CD4-positive, CD25-positive, alpha-beta regulatory T cell (primary cell): ENCODE data around the gene ATP7B. TPM values are rescaled to one million over a fixed set of nuclear protein-coding genes. Genes with fewer than 3 reads are reported as not detected.
"Not testable (repeated sequence)": the region's sequence is repeated elsewhere in the genome, so short reads cannot be mapped to it uniquely, and the experiment has no call there.

ENCODE experiments used
- ATAC-seq, 2 donors: fragments of 150-1000 bp; cut with Tn5 transposase; one replicate each; pipeline ENCODE4 v1.10.0; 2021; ENCODE audit warnings: low read depth in 2 of 2, moderate number of reproducible peaks in 2 of 2, moderate library complexity in 1 of 2
- DNase-seq, 3 donors: peaks; one replicate each; pipeline versions ENCODE4 v3.0.0 to v3.0.0-alpha.2; 2012 to 2022; ENCODE audit warnings: mixed read lengths in 1 of 3
- H3K27ac ChIP-seq: one replicate; pipeline ENCODE4 v1.7.0; 2013; ENCODE audit warnings: mild to moderate bottlenecking, low read length; ENCODE audit not compliant: insufficient read depth, poor library complexity, severe bottlenecking
- H3K27me3 ChIP-seq: one replicate; pipeline ENCODE4 v1.7.0; 2013; ENCODE audit warnings: low read length; ENCODE audit not compliant: control insufficient read depth, insufficient read depth
- H3K36me3 ChIP-seq: one replicate; pipeline ENCODE4 v1.7.0; 2013; ENCODE audit warnings: mild to moderate bottlenecking, low read length, moderate library complexity; ENCODE audit not compliant: control insufficient read depth, insufficient read depth
- H3K4me1 ChIP-seq: 2 replicates; pipeline ENCODE4 v1.7.0; 2013; ENCODE audit warnings: mild to moderate bottlenecking, low read length; ENCODE audit not compliant: insufficient read depth, control insufficient read depth, poor library complexity, severe bottlenecking
- H3K4me3 ChIP-seq: one replicate; pipeline ENCODE4 v1.7.0; 2013; ENCODE audit warnings: low read depth, mild to moderate bottlenecking, low read length, moderate library complexity
- H3K9me3 ChIP-seq, 2 experiments: 1 replicate in 1 of 2; 2 replicates in 1 of 2; pipeline ENCODE4 v1.7.0; 2013; ENCODE audit warnings: low read length in 2 of 2, mild to moderate bottlenecking in 1 of 2, moderate library complexity in 1 of 2; ENCODE audit not compliant: control insufficient read depth in 2 of 2
- H3K27ac Mint-ChIP-seq, 3 donors: one replicate each; pipeline ENCODE4 v1.8.0; 2020 to 2022; ENCODE audit warnings: mild to moderate bottlenecking in 3 of 3, mixed read lengths in 3 of 3, moderate library complexity in 2 of 3
- H3K27me3 Mint-ChIP-seq: one replicate; pipeline ENCODE4 v1.8.0; 2022; ENCODE audit warnings: mild to moderate bottlenecking, mixed read lengths
- H3K36me3 Mint-ChIP-seq: one replicate; pipeline ENCODE4 v1.8.0; 2020; ENCODE audit warnings: mixed read lengths
- H3K4me1 Mint-ChIP-seq, 4 donors: one replicate each; pipeline ENCODE4 v1.8.0; 2020 to 2022; ENCODE audit warnings: mixed read lengths in 4 of 4, mild to moderate bottlenecking in 1 of 4
- H3K4me3 Mint-ChIP-seq, 4 donors: one replicate each; pipeline ENCODE4 v1.8.0; 2020 to 2022; ENCODE audit warnings: mild to moderate bottlenecking in 4 of 4, mixed read lengths in 4 of 4, moderate library complexity in 3 of 4
- H3K9me3 Mint-ChIP-seq, 7 donors: one replicate each; pipeline ENCODE4 v1.8.0; 2020 to 2022; ENCODE audit warnings: mixed read lengths in 7 of 7, mild to moderate bottlenecking in 3 of 7, moderate library complexity in 2 of 7
- polyA plus RNA-seq, 4 donors: library from polyadenylated mRNA; unstranded; fragments of 300-500 nt; fragmentation: Illumina TruSeq; gene quantifications; one replicate each; pipeline ENCODE4 v1.2.3, GENCODE V29; 2021
- total RNA-seq: library from RNA; stranded (reverse); gene quantifications from one replicate; pipeline ENCODE4 v1.2.3, GENCODE V29; 2022

The ATP7B gene
- total and polyA plus RNA-seq, 5 donors from 2014 or later, result 0.18 to 1.4 (median 0.30) TPM

DNA sequence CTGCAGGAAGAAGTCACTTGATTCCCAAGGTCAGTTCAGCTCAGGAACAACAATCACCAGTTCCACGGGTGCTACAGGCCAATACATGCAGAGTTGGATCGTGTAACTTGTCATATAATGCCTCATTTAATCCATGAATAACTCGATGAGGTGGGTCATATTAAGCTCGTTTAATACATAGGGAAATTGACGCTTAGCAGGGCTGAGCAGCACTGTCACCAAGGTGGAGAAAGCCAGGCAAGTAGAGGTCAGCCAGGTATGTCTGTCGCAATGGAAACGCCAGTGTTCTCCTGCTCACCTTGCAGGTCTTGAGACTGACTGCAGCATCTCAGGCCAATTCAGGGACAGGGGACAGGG lies 97.1 kb downstream of the ATP7B start:
- H3K4me1 ChIP-seq, result no peaks in the 10 kb centered on the region
- ATAC-seq, result no peak

GRCh38 chr13:51913421-51914136 lies 97.7 kb downstream of the ATP7B start:
- ATAC-seq, result no peak
- peaks cover 5% of the 10 kb centered on the region for H3K27me3 Mint-ChIP-seq
- no peaks in the 10 kb centered on the region for H3K36me3 ChIP-seq
- no peak overlapping the region for H3K4me3 Mint-ChIP-seq
- H3K27me3 ChIP-seq, result no peaks in the 10 kb centered on the region
- no peak for DNase-seq
- peaks cover 8 to 24% (median 11%) of the 10 kb centered on the region in 4 donors for H3K4me1 Mint-ChIP-seq
- H3K4me3 ChIP-seq, result no peak overlapping the region
- peaks cover 3% of the 10 kb centered on the region for H3K36me3 Mint-ChIP-seq
- no peak overlapping the region for H3K27ac ChIP-seq
- peaks cover 0 to 2% (median 0%) of the 10 kb centered on the region in 7 donors for H3K9me3 Mint-ChIP-seq
- H3K4me1 ChIP-seq, result no peaks in the 10 kb centered on the region
- no peak overlapping the region for H3K27ac Mint-ChIP-seq
- no peaks in the 10 kb centered on the region for H3K9me3 ChIP-seq

More for the DNA sequence above, 97.1 kb downstream of the ATP7B start:
- Histone ChIP-seq H3K9me3 (no peaks in the 10 kb centered on the region), H3K4me3 (no peak overlapping the region), H3K27ac (no peak overlapping the region), H3K27me3 (no peaks in the 10 kb centered on the region), H3K36me3 (no peaks in the 10 kb centered on the region)
- Mint-ChIP-seq H3K4me3 (no peak overlapping the region), H3K36me3 (peaks cover 3% of the 10 kb centered on the region), H3K27me3 (peaks cover 3% of the 10 kb centered on the region), H3K9me3 (peaks cover 0 to 2% (median 0%) of the 10 kb centered on the region in 7 donors), H3K4me1 (peaks cover 6 to 19% (median 8%) of the 10 kb centered on the region in 4 donors), H3K27ac (no peak overlapping the region)
- no peak for DNase-seq

- H3K4me3 Mint-ChIP-seq, result peak overlapping the region in 1 of 4 donors; percentile 34
- peaks cover 3% of the 10 kb centered on the region for H3K36me3 Mint-ChIP-seq
- peaks cover 5% of the 10 kb centered on the region for H3K27me3 Mint-ChIP-seq
- H3K4me3 ChIP-seq, result no peak overlapping the region
- H3K4me1 ChIP-seq, result no peaks in the 10 kb centered on the region
- H3K27me3 ChIP-seq, result no peaks in the 10 kb centered on the region
- no peak for ATAC-seq
- no peak for DNase-seq
- no peak overlapping the region for H3K27ac ChIP-seq
- H3K36me3 ChIP-seq, result no peaks in the 10 kb centered on the region
- peaks cover 0 to 2% (median 0%) of the 10 kb centered on the region in 7 donors for H3K9me3 Mint-ChIP-seq
- peaks cover 8 to 24% (median 11%) of the 10 kb centered on the region in 4 donors for H3K4me1 Mint-ChIP-seq
- H3K9me3 ChIP-seq, result no peaks in the 10 kb centered on the region
- H3K27ac Mint-ChIP-seq, result peak overlapping the region in 1 of 3 donors; percentile 76
Observed at GRCh38 chr13:51912511-51913225, 98.6 kb downstream of the ATP7B start.

- no peak for DNase-seq
Observed at GRCh38 chr13:51912091-51912490, 99.2 kb downstream of the ATP7B start.

DNA sequence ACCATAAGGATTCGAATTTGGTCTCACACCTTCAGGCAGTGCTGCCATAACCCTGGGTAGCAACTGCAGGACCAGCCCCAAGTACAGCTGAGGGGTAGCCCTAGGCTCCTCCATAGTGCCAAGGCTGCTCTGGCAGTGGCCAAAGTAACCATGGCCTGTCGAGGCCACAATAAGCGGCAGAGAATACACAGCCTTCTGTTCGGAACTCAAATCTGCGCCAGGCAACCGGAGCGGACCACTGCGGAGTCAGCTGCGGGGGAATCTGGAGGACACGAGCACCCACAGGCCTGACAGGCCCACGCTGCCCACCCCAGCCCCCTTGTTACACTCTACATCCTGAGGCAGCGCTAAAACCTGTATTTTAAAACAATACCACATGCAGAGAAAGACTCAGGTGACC lies 100.7 kb downstream of the ATP7B start:
- Histone ChIP-seq H3K9me3 (no peaks in the 10 kb centered on the region), H3K27me3 (no peaks in the 10 kb centered on the region), H3K27ac (no peak overlapping the region), H3K4me3 (no peak overlapping the region), H3K4me1 (no peaks in the 10 kb centered on the region), H3K36me3 (no peaks in the 10 kb centered on the region)
- DNase-seq (no peak), ATAC-seq (no peak)
- H3K27me3 Mint-ChIP-seq, result peaks cover 5% of the 10 kb centered on the region
- peak overlapping the region in 1 of 3 donors; percentile 57 for H3K27ac Mint-ChIP-seq
- peak overlapping the region in 1 of 4 donors; percentile 9 for H3K4me3 Mint-ChIP-seq
- peaks cover 8 to 27% (median 11%) of the 10 kb centered on the region in 4 donors for H3K4me1 Mint-ChIP-seq
- peaks cover 3% of the 10 kb centered on the region for H3K36me3 Mint-ChIP-seq
- peaks cover 0 to 2% (median 0%) of the 10 kb centered on the region in 7 donors for H3K9me3 Mint-ChIP-seq

More at GRCh38 chr13:51912091-51912490, 99.2 kb downstream of the ATP7B start:
- no peaks in the 10 kb centered on the region for H3K4me1 ChIP-seq
- H3K36me3 ChIP-seq, result no peaks in the 10 kb centered on the region
- no peak overlapping the region for H3K27ac ChIP-seq
- Mint-ChIP-seq H3K4me3 (peak overlapping the region in 2 of 4 donors; percentile 2 to 24), H3K36me3 (peaks cover 3% of the 10 kb centered on the region), H3K27ac (peak overlapping the region in 1 of 3 donors; percentile 23), H3K4me1 (peaks cover 8 to 27% (median 11%) of the 10 kb centered on the region in 4 donors), H3K9me3 (peaks cover 0 to 2% (median 0%) of the 10 kb centered on the region in 7 donors), H3K27me3 (peaks cover 5% of the 10 kb centered on the region)
- H3K4me3 ChIP-seq, result no peak overlapping the region
- no peaks in the 10 kb centered on the region for H3K9me3 ChIP-seq
- no peaks in the 10 kb centered on the region for H3K27me3 ChIP-seq
- no peak for ATAC-seq

- H3K27me3 ChIP-seq, H3K27me3 Mint-ChIP-seq, H3K36me3 ChIP-seq, H3K4me1 ChIP-seq, ATAC-seq, H3K9me3 ChIP-seq, H3K27ac ChIP-seq, H3K36me3 Mint-ChIP-seq, H3K9me3 Mint-ChIP-seq: not testable (repeated sequence)
- peak overlapping the region; percentile 67 for H3K4me3 ChIP-seq
- Mint-ChIP-seq H3K4me1 (peaks cover 8 to 27% (median 11%) of the 10 kb centered on the region in 4 donors), H3K27ac (peak overlapping the region; percentile 54 to 72 (median 57)), H3K4me3 (peak overlapping the region; percentile 9 to 76 (median 68))
- peak in 1 of 3 donors; percentile 41 for DNase-seq
Observed at GRCh38 chr13:51909265-51909664, 102.0 kb downstream of the ATP7B start.

- peak overlapping the region in 1 of 4 donors; percentile 73 for H3K4me3 Mint-ChIP-seq
- H3K4me3 ChIP-seq, result no peak overlapping the region
- H3K4me1 Mint-ChIP-seq, result peaks cover 8 to 32% (median 11%) of the 10 kb centered on the region in 4 donors
- no peaks in the 10 kb centered on the region for H3K4me1 ChIP-seq
- H3K27ac Mint-ChIP-seq, result no peak overlapping the region
- DNase-seq (no peak), ATAC-seq (no peak)
- no peaks in the 10 kb centered on the region for H3K27me3 ChIP-seq
- H3K36me3 Mint-ChIP-seq, result no peaks in the 10 kb centered on the region
- peaks cover 5% of the 10 kb centered on the region for H3K27me3 Mint-ChIP-seq
- peaks cover 0 to 2% (median 0%) of the 10 kb centered on the region in 7 donors for H3K9me3 Mint-ChIP-seq
- H3K9me3 ChIP-seq, result no peaks in the 10 kb centered on the region
- no peaks in the 10 kb centered on the region for H3K36me3 ChIP-seq
- H3K27ac ChIP-seq, result no peak overlapping the region
Observed at GRCh38 chr13:51907040-51907732, 104.1 kb downstream of the ATP7B start.
